Measurements from ENCODE around the gene NLRC3. TPM values are rescaled to one million over a fixed set of nuclear protein-coding genes. Genes with fewer than 3 reads are reported as not detected.

The NLRC3 gene
- total RNA-seq, 1 experiment from 2014 or later: 0.09 TPM

DNA sequence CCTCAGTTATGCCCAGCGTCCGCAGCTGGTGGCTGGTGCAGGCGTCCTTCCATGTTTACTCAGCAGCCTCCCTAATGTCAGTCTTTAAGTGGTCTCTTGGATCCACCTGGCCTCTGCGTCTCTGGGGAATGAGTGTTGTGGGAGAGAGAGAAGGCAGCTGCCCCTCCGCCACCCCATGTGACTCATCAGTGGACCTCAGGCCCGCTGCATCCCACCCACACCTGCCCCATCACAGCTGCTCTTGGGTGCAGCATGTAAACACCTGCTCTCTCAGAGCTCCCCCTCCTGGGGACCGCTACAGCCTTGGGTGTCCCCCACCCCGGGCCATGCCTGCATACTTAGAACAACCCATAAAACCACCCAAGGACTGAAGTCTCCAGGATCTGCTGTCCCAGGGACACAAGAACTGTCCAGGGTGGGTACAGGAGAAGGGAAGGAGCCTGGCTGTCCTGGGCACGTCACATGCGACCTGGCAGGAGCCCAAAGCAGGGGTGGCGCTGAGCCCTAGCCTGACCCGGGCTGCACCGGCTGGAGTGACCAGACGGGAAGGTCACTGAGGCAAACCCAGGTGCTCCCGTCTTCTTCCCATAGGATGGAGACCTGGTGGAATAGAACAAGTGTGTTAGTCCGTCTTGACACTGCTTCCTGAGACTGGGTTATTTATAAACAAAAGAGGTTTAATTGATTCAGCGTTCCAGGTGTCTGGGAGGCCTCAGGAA is 86.1 kb downstream of the NLRC3 start:
- Histone ChIP-seq H3K4me3 (ENCODE audit: low read depth, low read length, poor library complexity, severe bottlenecking) (no peak overlapping the region), H3K27me3 (replicated peaks; ENCODE audit: insufficient read depth, low read depth, low read length, poor library complexity) (no peaks in the 10 kb centered on the region), H3K36me3 (ENCODE audit: insufficient read depth, low read length, poor library complexity, severe bottlenecking) (no peaks in the 10 kb centered on the region), H3K27ac (ENCODE audit: low read depth, low read length, poor library complexity, severe bottlenecking) (no peak overlapping the region), H3K4me1 (ENCODE audit: insufficient read depth, low read length, poor library complexity, severe bottlenecking) (no peaks in the 10 kb centered on the region), H3K9me3 (ENCODE audit: low read depth, low read length, poor library complexity, severe bottlenecking) (no peaks in the 10 kb centered on the region)
- BruUV-seq (replicated peaks): no TSS peak
- ChIA-PET CTCF (no interaction called here), POLR2A (ENCODE audit: low non-redundant PET) (no interaction called here)
- intact Hi-C loops (cut with micrococcal nuclease; ENCODE audit: unreplicated experiment): no loop called here
- no peak for DNase-seq (ENCODE audit: low spot score)
- TF ChIP-seq, protein P1, sequence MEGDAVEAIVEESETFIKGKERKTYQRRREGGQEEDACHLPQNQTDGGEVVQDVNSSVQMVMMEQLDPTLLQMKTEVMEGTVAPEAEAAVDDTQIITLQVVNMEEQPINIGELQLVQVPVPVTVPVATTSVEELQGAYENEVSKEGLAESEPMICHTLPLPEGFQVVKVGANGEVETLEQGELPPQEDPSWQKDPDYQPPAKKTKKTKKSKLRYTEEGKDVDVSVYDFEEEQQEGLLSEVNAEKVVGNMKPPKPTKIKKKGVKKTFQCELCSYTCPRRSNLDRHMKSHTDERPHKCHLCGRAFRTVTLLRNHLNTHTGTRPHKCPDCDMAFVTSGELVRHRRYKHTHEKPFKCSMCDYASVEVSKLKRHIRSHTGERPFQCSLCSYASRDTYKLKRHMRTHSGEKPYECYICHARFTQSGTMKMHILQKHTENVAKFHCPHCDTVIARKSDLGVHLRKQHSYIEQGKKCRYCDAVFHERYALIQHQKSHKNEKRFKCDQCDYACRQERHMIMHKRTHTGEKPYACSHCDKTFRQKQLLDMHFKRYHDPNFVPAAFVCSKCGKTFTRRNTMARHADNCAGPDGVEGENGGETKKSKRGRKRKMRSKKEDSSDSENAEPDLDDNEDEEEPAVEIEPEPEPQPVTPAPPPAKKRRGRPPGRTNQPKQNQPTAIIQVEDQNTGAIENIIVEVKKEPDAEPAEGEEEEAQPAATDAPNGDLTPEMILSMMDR (conservative IDR thresholded peaks at IDR 0.05; ENCODE audit: low read depth, low read length): no peak
- no peak for TF ChIP-seq EZH2 (IDR thresholded peaks at IDR 0.05; ENCODE audit: borderline replicate concordance, low read depth, low read length, poor library complexity, severe bottlenecking)

Other genes starting within 250 kb of the NLRC3 start
- not detected in 2 replicates for gene OR2C1, start 221.5 kb downstream of the NLRC3 start, total RNA-seq (2021)
- 17.2 and 17.3 TPM in 2 replicates for gene ZSCAN32, start 176.4 kb downstream of the NLRC3 start, total RNA-seq (2021)
- gene ZNF174, start 176.2 kb downstream of the NLRC3 start, total RNA-seq (2021): 12.2 and 13.7 TPM in 2 replicates
- 2.4 and 2.8 TPM in 2 replicates for gene ZNF597, start 133.9 kb downstream of the NLRC3 start, total RNA-seq (2021)
- 39.4 and 40.7 TPM in 2 replicates for gene NAA60, start 133.7 kb downstream of the NLRC3 start, total RNA-seq (2021)
- not detected in 2 replicates for gene C16orf90, start 81.9 kb downstream of the NLRC3 start, total RNA-seq (2021)
- gene CLUAP1, start 76.4 kb downstream of the NLRC3 start, total RNA-seq (2021): 22.6 and 36.5 TPM in 2 replicates
- gene SLX4, start 34.2 kb upstream of the NLRC3 start, total RNA-seq (2021): 15.1 and 16.1 TPM in 2 replicates
- gene DNASE1, start 77.3 kb upstream of the NLRC3 start, total RNA-seq (2021): 17.9 and 19.1 TPM in 2 replicates
- 280 and 300 TPM in 2 replicates for gene TRAP1, start 140.1 kb upstream of the NLRC3 start, total RNA-seq (2021)